ENCODE measurements around the gene ATP6V1C2.

- TF ChIP-seq CTCF (conservative IDR thresholded peaks at IDR 0.05; ENCODE audit: low read depth, low read length) (no peak), POLR2A (IDR thresholded peaks at IDR 0.05; ENCODE audit: low read depth, low read length) (no peak), RCOR1 (IDR thresholded peaks at IDR 0.05; ENCODE audit: insufficient replicate concordance, low read length) (no peak), RAD21 (IDR thresholded peaks at IDR 0.05; ENCODE audit: low read length) (no peak), CEBPB (IDR thresholded peaks at IDR 0.05; ENCODE audit: low read depth, low read length) (no peak), SMC3 (IDR thresholded peaks at IDR 0.05; ENCODE audit: low read depth, low read length) (no peak), BHLHE40 (IDR thresholded peaks at IDR 0.05; ENCODE audit: low read depth, low read length) (no peak)
Observed at GRCh38 chr2:10765914-10766313, 44.5 kb downstream of the ATP6V1C2 start.
